ENCODE data around the gene ERI3.

The ERI3 gene

GRCh38 chr1:44281962-44282703, 72.9 kb downstream of the ERI3 start:
- no peak for DNase-seq

GRCh38 chr1:44276901-44277300, 78.2 kb downstream of the ERI3 start:
- DNase-seq, result no peak

GRCh38 chr1:44275991-44276405, 79.1 kb downstream of the ERI3 start:
- no peak for DNase-seq

GRCh38 chr1:44275296-44275962, 79.6 kb downstream of the ERI3 start:
- no peak for DNase-seq

- DNase-seq, result no peak
Observed at GRCh38 chr1:44273560-44274350, 81.3 kb downstream of the ERI3 start.

GRCh38 chr1:44272992-44273391, 82.1 kb downstream of the ERI3 start:
- DNase-seq, result no peak

- DNase-seq, result no peak
Observed at GRCh38 chr1:44271646-44272045, 83.4 kb downstream of the ERI3 start.

GRCh38 chr1:44270686-44271628, 84.1 kb downstream of the ERI3 start:
- no peak for DNase-seq

- no peak for DNase-seq
Observed at GRCh38 chr1:44268054-44268453, 87.0 kb downstream of the ERI3 start.

- no peak for DNase-seq
Observed at GRCh38 chr1:44267438-44267837, 87.6 kb downstream of the ERI3 start.

GRCh38 chr1:44266400-44267344, 88.4 kb downstream of the ERI3 start:
- DNase-seq, result no peak

- no peak for DNase-seq
Observed at GRCh38 chr1:44265656-44266358, 89.2 kb downstream of the ERI3 start.

GRCh38 chr1:44264451-44264771, 90.6 kb downstream of the ERI3 start:
- no peak for DNase-seq

GRCh38 chr1:44263568-44264450, 91.2 kb downstream of the ERI3 start:
- DNase-seq, result no peak

GRCh38 chr1:44262816-44263567, 92.1 kb downstream of the ERI3 start:
- DNase-seq, result no peak

GRCh38 chr1:44262414-44262813, 92.6 kb downstream of the ERI3 start:
- no peak for DNase-seq

- no peak for DNase-seq
Observed at GRCh38 chr1:44261962-44262361, 93.1 kb downstream of the ERI3 start.

- no peak for DNase-seq
Observed at GRCh38 chr1:44261171-44261817, 93.8 kb downstream of the ERI3 start.

GRCh38 chr1:44260792-44261170, 94.3 kb downstream of the ERI3 start:
- no peak for DNase-seq

Data from activated effector memory CD4-positive, alpha-beta T cell treated with Interleukin-2 at 50 U/mL for 16 hours (primary cell).